HG03097 (cell line): Measurements from ENCODE around the gene PPP2R5E.
"Not testable (repeated sequence)": the region's sequence is repeated elsewhere in the genome, so short reads cannot be mapped to it uniquely, and the experiment has no call there.

Experiments
- ATAC-seq: cut with Tn5 transposase; IDR thresholded peaks from one replicate; pipeline ENCODE4 v1.9.1; 2021; ENCODE audit not compliant: unreplicated experiment, low FRiP score

The PPP2R5E gene

GRCh38 chr14:63392236-63392635 lies 150.9 kb downstream of the PPP2R5E start:
- no peak for ATAC-seq

- ATAC-seq: no peak
These were observed 154.3 kb downstream of the PPP2R5E start for GRCh38 chr14:63388766-63389431.

GRCh38 chr14:63387711-63388110 lies 155.5 kb downstream of the PPP2R5E start:
- ATAC-seq: no peak

GRCh38 chr14:63383776-63384367 lies 159.3 kb downstream of the PPP2R5E start:
- ATAC-seq: peak; percentile 95

- ATAC-seq: no peak
These were observed 164.7 kb downstream of the PPP2R5E start for GRCh38 chr14:63378444-63378843.

- no peak for ATAC-seq
These were observed 167.4 kb downstream of the PPP2R5E start for GRCh38 chr14:63375769-63376168.

GRCh38 chr14:63371613-63372012 lies 171.6 kb downstream of the PPP2R5E start:
- not testable (repeated sequence) for ATAC-seq

GRCh38 chr14:63371033-63371432 lies 172.1 kb downstream of the PPP2R5E start:
- no peak for ATAC-seq

GRCh38 chr14:63367742-63368364 lies 175.3 kb downstream of the PPP2R5E start:
- ATAC-seq: no peak

- no peak for ATAC-seq
These were observed 180.8 kb downstream of the PPP2R5E start for GRCh38 chr14:63362389-63362819.

- ATAC-seq: no peak
These were observed 181.4 kb downstream of the PPP2R5E start for GRCh38 chr14:63361790-63362189.

GRCh38 chr14:63357841-63358240 lies 185.3 kb downstream of the PPP2R5E start:
- no peak for ATAC-seq

- ATAC-seq: no peak
These were observed 197.4 kb downstream of the PPP2R5E start for GRCh38 chr14:63345826-63346225.

GRCh38 chr14:63344336-63344735 lies 198.8 kb downstream of the PPP2R5E start:
- no peak for ATAC-seq

GRCh38 chr14:63343878-63344277 lies 199.3 kb downstream of the PPP2R5E start:
- no peak for ATAC-seq

- no peak for ATAC-seq
These were observed 200.8 kb downstream of the PPP2R5E start for GRCh38 chr14:63342371-63342770.

GRCh38 chr14:63328787-63329737 lies 214.1 kb downstream of the PPP2R5E start:
- no peak for ATAC-seq

- no peak for ATAC-seq
These were observed 216.3 kb downstream of the PPP2R5E start for GRCh38 chr14:63326840-63327239.

GRCh38 chr14:63322897-63323573 lies 220.1 kb downstream of the PPP2R5E start:
- ATAC-seq: no peak

- no peak for ATAC-seq
These were observed 220.7 kb downstream of the PPP2R5E start for GRCh38 chr14:63322472-63322871.
